ENCODE results near the gene DBX1.
"Not testable (repeated sequence)": the region's sequence is repeated elsewhere in the genome, so short reads cannot be mapped to it uniquely, and the experiment has no call there.

DBX1 gene

DNA sequence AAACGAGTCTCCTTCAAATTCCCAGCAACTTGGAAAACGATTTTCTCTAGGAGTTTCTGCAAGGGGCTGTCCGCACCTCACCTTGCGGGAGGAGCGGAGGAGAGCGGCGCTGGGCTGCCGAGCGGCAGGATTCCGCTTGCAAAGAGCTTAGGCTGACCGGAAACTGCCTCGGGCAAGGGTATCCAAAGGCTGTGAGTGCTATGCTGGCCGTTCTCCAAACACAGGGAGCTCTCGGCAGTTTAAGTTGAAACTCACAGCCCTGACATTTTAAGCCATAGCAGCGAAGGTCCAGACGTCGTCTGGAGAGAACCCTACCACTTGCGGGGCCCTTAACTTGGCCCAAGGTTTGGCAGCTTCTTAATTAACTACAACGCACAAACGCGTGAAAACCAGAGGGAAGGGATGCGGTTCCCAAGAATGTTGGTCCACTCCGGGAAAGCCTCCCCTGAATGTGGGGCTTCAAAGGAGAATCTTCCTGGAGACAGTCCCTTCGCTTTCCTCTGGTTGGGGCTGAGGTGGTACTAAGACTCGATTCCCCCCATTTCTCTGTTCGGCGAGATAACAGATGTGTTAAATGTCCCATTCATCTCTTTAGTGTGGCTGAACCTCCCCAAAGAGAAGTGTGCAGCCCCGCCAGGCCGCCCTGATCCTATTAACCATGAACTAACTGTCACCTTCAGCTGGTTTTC is 1.1 kb upstream of the DBX1 start:
- no peak for DNase-seq

GRCh38 chr11:20159466-20160381 is 551 bp downstream of the DBX1 start:
- DNase-seq, result no peak

- DNase-seq, result no peak
These were observed 1.5 kb downstream of the DBX1 start for GRCh38 chr11:20158597-20159257.

DNA sequence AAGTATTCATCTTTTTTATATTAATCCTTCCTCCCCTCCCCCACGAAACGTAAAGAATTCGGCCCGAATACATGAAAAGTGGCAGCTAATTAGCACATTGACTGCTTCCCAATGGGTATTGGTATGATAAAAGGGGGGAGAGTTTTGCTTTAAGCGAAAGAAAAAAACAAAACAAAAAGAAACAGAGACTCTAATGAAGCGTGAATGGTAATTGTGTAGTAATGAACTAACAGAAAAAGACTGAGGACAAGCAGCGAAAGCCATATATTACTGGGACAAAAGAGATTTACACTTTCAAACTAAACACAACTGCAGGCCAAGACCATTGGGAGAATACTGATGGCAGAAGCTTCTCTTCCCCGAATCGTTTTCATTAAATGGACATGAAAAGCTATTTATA is 2.5 kb downstream of the DBX1 start:
- DNase-seq, result no peak

DNA sequence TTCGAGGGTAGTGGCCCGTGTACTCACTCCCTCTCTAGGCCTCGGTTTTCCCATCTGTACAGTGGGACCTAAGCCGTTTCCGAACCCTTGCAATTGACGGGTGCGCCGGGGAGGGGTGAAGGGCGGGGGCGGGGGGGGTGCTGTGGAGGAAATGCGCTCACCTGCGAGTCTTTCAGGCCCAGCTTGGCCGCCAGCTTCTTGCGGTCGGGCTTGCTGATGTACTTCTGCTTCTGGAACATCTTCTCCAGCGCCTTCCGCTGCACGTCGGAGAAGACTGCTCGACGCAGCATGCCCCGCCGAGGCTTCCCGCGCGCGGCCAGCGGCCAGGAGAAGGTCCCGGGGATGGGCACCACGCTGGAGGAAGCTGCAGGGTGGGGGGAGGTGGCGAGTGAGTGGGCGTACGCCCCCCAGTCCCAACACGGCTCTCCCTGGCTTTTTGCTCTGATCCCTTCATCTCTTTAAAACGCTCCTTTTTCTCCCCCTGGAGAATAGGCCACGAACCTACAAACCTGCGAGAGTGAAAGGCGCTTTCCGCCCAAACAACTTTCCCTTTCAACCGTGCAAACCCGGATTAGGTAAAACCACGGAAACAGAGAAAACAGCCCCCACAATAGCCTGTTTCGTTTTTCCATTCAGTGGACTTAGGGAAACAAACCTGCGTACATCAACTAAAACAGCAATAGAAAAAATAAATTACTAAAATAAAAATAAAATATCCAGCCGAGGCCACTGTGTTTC is 3.2 kb downstream of the DBX1 start:
- DNase-seq, result no peak

DNA sequence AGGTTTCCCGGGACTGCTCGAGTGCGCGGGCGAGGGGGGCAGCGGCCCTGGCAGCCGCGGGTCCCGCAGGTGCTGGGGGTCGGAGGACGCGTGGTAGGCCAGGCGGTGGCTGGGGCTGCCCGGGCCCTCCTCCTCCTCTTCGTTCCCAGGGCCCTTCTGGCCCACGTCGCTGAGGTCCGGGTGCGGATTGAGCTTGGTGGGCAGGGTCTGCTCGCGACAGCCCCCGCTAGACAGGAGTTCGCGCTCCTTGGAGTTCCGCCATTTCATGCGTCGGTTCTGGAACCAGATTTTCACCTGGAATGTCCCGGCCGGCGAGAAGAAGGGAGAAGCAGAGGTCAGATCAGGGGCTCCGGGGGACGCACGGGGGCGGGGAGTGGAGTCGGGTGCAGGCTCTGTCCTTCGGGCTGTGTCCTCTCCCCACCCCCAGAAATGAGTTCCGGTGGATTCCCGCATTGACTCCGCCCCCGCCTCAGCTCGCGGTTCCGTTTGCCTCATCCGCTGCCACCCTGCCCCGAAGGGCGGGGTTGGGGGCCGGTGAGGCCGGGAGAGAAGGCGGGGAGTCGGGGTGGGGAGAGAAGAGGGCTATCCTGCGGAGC is 3.9 kb downstream of the DBX1 start:
- DNase-seq, result no peak

- no peak for DNase-seq
These were observed 4.5 kb downstream of the DBX1 start for GRCh38 chr11:20155683-20156279.

GRCh38 chr11:20154381-20154780 is 5.9 kb downstream of the DBX1 start:
- no peak for DNase-seq

DNA sequence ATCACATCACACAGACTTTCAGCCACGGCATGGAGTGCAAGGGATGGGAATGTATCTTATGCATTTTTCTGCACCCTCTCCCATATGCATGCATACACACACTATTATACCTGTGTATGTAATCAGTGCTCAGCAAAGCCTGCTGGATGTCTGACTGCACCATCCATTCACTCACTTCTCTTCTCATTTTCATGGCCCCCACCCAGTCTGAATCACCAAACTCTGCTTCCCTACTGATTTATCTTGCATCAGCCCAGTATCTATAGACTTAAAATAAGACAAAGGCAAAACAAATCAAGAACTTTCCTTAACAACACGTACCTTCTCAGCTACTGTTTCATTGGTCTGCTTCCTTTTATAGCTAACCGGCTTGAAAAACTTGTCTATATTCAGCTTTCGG is 21.6 kb downstream of the DBX1 start:
- no peak for DNase-seq

DNA sequence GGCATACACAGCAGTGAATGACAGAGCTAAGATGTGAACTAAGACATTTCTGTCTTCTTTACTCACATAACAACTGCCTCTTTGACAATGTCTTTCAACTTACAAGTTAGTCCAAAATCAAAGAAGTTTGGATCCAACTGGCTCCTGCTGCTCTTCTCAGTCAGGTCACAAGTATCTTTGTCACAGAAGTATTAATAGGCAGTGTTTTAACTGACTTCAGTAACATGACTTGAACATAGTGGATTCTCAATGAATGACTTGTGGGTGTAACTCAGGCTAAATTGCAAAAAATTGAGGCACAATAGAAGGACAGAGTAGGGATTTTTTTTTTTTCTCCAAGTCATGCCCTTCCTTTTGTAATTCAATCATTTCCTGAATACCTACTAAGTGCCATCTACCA is 22.6 kb downstream of the DBX1 start:
- DNase-seq, result no peak

DNA sequence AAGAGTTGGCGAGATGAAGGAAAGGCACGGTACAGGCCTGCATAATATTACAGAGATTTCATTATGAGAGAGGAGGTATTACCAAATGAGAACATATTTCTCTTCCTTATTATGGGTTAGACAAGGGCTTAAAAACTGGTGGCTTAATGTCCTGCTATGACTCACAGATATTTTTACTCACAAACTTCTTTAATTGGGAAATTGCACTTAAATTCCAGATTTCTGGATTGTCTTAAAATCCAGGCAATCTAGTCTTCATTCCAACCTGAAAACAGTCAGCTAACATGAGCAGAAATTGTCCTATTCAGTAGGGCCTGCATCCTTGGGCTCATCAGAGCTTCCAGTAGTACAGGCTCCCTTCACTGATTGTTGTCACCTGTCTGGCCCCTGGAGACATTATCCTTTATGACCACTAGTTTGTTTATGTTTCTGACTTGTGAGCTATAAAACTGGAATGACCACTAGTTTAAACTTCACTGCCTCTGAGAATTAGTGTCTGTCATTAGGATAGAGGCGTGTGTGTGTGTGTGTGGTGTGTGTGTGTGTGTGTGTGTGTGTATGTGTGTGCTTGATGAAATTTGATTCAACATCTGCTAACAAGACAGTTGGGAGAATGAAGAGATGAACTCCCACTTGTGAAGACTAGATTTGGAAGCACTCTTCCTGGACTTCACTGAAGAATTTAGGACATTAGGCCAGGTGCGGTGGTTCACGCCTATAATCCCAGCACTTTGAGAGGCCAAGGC is 25.1 kb downstream of the DBX1 start:
- DNase-seq, result no peak

GRCh38 chr11:20132667-20133039 is 27.6 kb downstream of the DBX1 start:
- DNase-seq, result no peak

DNA sequence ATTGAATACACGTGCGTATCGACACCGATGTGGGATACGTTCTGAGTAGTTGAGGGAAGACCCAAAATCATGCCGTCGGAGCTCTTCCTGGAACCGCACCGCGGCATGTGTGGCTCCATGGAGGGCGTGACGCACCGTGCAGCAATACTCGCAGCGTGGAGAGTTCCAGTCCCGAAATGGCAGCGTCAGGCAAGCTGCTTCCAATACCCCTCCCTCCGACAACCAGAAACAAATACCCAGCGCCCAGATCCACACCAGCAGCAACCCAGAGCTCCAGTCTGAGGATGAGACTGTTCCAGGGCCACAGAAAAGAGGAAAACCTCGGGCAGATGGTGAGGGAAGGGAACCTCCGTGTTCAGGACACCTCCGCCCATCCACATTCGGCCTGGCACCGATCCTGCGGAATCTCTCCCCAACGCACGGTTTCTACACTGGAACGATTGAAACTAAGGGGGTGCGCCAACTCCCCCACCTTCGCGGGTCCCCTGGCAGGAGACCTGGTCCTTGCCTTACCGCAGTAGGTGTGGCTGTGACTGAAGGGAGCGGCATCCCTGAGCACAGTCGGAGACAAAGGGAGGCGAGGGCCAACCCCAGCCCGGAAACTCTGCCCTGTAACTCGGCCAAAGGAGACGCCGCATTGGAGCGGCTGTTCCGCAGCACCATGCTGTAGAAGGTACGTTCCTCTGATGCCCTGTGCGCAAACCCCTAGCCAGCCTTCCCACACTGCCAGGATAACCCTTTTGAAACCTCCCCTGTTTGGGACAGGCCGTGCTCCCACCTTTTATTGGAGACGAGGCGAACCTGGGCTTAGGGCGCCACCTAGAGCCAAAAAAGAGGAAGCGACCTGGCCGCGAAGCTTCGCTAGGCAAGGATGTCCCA is 28.2 kb downstream of the DBX1 start:
- DNase-seq, result no peak

GRCh38 chr11:20129665-20130064 is 30.6 kb downstream of the DBX1 start:
- DNase-seq, result no peak

GRCh38 chr11:20128528-20128825 is 31.8 kb downstream of the DBX1 start:
- DNase-seq, result not testable (repeated sequence)

- no peak for DNase-seq
These were observed 32.4 kb downstream of the DBX1 start for GRCh38 chr11:20127671-20128527.

DNA sequence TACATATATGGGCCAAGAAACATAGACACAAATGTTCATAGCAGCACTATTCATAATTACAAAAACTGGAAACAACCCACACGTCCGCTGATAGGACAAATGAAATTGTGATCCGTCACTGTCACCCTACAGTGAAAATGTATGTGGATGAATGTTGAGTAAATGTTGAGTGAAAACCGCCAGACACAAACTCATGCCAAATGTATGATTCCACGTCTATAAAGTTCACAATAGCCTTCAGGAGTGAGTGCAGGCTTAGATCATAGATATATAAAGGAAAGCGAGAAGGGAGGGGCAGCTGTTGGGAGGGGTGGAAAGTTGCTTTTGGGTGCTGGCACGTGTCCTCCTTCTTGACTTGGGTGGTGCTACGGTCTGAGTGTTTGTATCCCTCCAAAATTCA is 33.6 kb downstream of the DBX1 start:
- no peak for DNase-seq

- DNase-seq, result no peak
These were observed 34.3 kb downstream of the DBX1 start for GRCh38 chr11:20125927-20126326.

DNA sequence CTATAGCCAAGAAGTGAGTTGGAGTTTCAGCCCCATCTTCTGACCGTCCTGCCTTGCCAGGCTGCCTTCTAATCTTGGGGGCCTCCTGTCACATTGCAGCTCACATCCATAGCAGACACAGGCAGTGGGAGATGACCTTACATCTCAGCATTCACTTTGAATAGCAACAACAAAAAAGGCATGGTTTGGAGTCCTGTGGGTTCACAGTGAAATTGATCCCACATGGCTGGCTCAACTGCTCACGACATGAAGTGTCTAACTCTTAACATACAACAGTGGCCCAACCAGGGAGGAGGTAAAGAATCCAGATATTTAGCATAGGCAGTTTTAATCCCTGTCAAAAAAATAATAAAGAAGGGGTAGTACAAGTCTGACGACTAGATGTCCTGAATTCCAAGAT is 38.1 kb downstream of the DBX1 start:
- no peak for DNase-seq

Measured in NCI-H1436 treated with DMSO at 0.1 percent for 48 hours (cell line).